Lower leg skin (tissue), 4 donors: ENCODE results near the gene CDK17. TPM values are rescaled to one million over a fixed set of nuclear protein-coding genes. Genes with fewer than 3 reads are reported as not detected.
"Not testable (repeated sequence)": the region's sequence is repeated elsewhere in the genome, so short reads cannot be mapped to it uniquely, and the experiment has no call there.

Source experiments
- DNase-seq, 2 donors: peaks; one replicate each; pipeline ENCODE4 v3.0.0-alpha.2; 2019; ENCODE audit warnings: low spot score in 2 of 2
- H3K4me3 ChIP-seq: fragments of 200-600 bp; sonication (generic); 2 replicates; pipeline ENCODE4 v1.5.1; 2017; ENCODE audit warnings: mild to moderate bottlenecking, low read depth; ENCODE audit not compliant: poor library complexity, severe bottlenecking
- CTCF ChIP-seq, 3 donors: fragments of 450-650 bp; IDR thresholded peaks; one replicate each; pipeline ENCODE4 v1.5.1; 2016; ENCODE audit warnings: antibody characterized with exemption in 3 of 3, mild to moderate bottlenecking in 3 of 3, moderate library complexity in 2 of 3
- POLR2A ChIP-seq, 2 donors: fragments of 450-650 bp; IDR thresholded peaks; one replicate each; pipeline ENCODE4 v1.6.1; 2016 to 2017; ENCODE audit warnings: antibody characterized with exemption in 2 of 2, mild to moderate bottlenecking in 1 of 2, moderate library complexity in 1 of 2
- WGBS, 2 donors: methylation state at CpG; one replicate each; pipeline ENCODE4 v1.1.5; 2018; 5-methylcytosine and 5-hydroxymethylcytosine counted together
- intact Hi-C: fragments of 100-400 bp; cut with DNase I; formaldehyde crosslinking; loops from one replicate; pipeline ENCODE4 v1.15.0; 2023; ENCODE audit warnings: low total_unique reads
- total RNA-seq, 4 donors: library from RNA; depleted of rRNA; stranded (reverse); fragments of >200 nt; gene quantifications; one replicate each; pipeline ENCODE4 v1.1.0, GENCODE V29; 2016

CDK17 gene
- total RNA-seq, 4 donors from 2014 or later: 27.3 to 41.9 (median 30.8) TPM

GRCh38 chr12:96442906-96443305, 42.7 kb upstream of the CDK17 start:
- intact Hi-C loops: no loop called here
- no peak for TF ChIP-seq POLR2A (IDR thresholded peaks at IDR 0.05)
- TF ChIP-seq CTCF (IDR thresholded peaks at IDR 0.05): no peak
- WGBS, 2 donors: 87 to 90% methylated on average over 3 of the region's 3 CpGs
- DNase-seq: no peak
- no peak overlapping the region for H3K4me3 ChIP-seq

DNA sequence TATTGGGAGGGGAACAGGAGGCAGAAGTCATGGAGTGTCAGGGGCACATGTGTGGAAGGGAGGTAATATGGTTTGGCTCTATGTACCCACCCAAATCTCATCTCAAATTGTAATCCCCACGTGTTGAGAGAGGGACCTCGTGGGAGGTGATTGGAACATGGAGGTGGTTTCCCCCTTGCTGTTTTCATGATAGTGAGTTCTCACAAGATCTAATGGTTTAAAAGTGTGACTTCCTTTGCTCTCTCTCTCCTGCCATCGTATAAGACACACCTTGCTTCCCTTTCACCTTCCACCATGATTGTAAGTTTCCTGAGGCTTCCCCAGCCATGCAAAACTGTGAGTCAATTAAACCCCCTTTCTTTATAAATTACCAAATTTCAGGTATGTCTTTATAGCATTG, 41.6 kb upstream of the CDK17 start:
- TF ChIP-seq POLR2A (IDR thresholded peaks at IDR 0.05) (no peak), CTCF (IDR thresholded peaks at IDR 0.05) (no peak)
- 72 to 79% methylated on average over 3 of the region's 3 CpGs for WGBS, 2 donors
- no peak overlapping the region for H3K4me3 ChIP-seq
- DNase-seq: no peak
- intact Hi-C loops: no loop called here

- intact Hi-C loops: no loop called here
- 89 to 91% methylated on average over 3 of the region's 3 CpGs for WGBS, 2 donors
- TF ChIP-seq POLR2A (IDR thresholded peaks at IDR 0.05) (no peak), CTCF (IDR thresholded peaks at IDR 0.05) (no peak)
- H3K4me3 ChIP-seq: no peak overlapping the region
- no peak for DNase-seq
Observed at GRCh38 chr12:96438330-96438729, 38.1 kb upstream of the CDK17 start.

- 0 to 87% methylated on average over 1 of the region's 1 CpG for WGBS, 2 donors
- no peak overlapping the region for H3K4me3 ChIP-seq
- TF ChIP-seq CTCF (IDR thresholded peaks at IDR 0.05): no peak
- no peak for TF ChIP-seq POLR2A (IDR thresholded peaks at IDR 0.05)
- intact Hi-C loops: no loop called here
- DNase-seq: no peak
Observed at GRCh38 chr12:96437171-96437445, 36.9 kb upstream of the CDK17 start.

DNA sequence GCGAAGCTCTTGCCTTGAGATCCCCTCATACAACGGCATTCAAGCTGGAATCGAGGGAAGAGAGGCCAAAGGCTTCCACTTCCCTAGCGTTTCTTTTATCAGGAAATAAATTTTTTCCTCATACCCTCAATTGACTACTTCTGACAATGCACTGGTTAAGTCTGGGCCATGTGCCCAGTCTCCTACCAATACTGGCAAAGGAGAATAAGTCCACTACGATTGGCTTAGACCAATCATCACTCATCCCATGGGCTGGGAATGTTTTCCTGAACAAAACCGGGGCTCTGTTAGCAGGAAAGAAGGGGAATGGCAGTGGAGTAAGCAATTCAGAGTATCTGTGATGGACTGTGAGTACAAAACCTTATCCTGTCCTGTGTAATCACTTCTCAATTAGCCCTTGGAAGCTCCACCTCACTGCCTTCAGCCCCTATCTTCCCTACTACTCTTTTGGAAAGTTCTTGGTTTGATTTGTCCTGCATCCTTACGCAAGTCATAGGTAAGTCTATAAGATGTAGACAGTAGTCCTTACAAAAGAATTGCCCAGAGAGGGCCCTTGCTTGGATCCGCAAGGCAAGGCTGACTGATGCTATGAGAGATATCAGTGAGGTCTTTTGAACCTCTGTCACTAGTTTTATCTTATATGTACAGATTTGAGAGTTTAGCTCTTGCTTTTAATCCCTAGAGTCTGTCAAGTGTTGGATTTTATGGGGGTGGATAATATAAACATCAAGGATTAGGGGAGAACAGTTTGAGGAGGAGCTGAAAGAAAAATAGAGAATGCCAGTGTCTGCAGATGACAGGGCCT, 36.3 kb upstream of the CDK17 start:
- no peak overlapping the region for H3K4me3 ChIP-seq
- no peak for DNase-seq
- intact Hi-C loops: no loop called here
- 78 to 85% methylated on average over 8 of the region's 8 CpGs for WGBS, 2 donors
- TF ChIP-seq CTCF (IDR thresholded peaks at IDR 0.05) (no peak), POLR2A (IDR thresholded peaks at IDR 0.05) (no peak)

GRCh38 chr12:96434107-96434506, 33.9 kb upstream of the CDK17 start:
- no peak overlapping the region for H3K4me3 ChIP-seq
- TF ChIP-seq POLR2A (IDR thresholded peaks at IDR 0.05) (no peak), CTCF (IDR thresholded peaks at IDR 0.05) (no peak)
- intact Hi-C loops: no loop called here
- DNase-seq: no peak
- WGBS, 2 donors: 62 to 73% methylated on average over 6 of the region's 6 CpGs

DNA sequence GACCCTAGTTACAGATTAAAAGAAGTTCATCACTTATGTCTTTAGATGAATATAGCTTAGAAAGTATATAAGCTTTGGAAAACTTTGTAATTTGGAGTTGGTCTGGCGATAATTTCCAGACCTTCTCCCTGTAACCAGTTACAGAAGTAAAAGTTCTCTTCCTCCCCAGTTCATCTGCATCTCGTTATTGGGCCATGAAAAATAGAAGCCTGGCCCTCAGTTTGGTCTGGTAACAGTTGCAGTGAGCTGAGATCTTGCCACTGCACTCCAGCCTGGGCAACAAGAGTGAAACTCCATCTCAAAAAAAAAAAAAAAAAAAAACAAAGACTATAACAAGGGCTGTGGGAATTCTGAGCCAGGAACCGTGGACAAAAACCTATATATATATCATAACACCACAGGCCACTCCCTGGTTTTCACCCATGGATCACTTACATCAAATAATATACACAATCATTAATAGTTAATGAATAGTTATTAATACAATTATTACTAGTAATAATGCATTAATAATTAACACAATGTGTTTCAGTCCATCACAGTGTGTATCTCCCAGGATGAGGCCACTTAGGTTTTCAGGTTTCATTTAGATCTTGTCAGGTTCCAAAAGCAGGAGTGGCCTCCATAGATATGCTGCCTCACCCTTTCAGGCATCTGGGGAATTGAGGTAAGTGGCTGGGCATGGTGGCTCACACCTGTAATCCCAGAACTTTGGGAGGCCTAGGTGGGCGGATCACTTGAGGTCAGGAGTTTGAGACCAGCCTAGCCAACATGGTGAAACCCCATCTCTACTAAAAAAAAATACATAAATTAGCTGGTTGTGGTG, 32.5 kb upstream of the CDK17 start:
- intact Hi-C loops, DNase-seq, H3K4me3 ChIP-seq: not testable (repeated sequence)
- WGBS, 2 donors: 84 to 89% methylated on average over 4 of the region's 4 CpGs
